K562 (cell line): ENCODE measurements around the gene CNDP2. TPM values are rescaled to one million over a fixed set of nuclear protein-coding genes. Genes with fewer than 3 reads are reported as not detected.

Experiments
- ATAC-seq: fragments of 200-7000 bp; cut with Tn5 transposase; 3 replicates; pipeline ENCODE4 v1.9.1; 2020; ENCODE audit warnings: moderate library complexity
- BruUV-seq: library from RNA; stranded (reverse); fragments of 400-500 nt; replicated peaks from 2 replicates; lab custom pipeline; 2021; lab: Mats Ljungman, UMichigan
- CTCF ChIA-PET: fragments of 300-600 bp; formaldehyde crosslinking; extraction: SDS; loops from one replicate; lab custom pipeline; 2021; ENCODE audit warnings: low intra/inter-chr PET ratio; lab: Yijun Ruan, JAX
- POLR2A ChIA-PET: fragments of 300-600, 350-650 bp; sonication (Branson Sonifier 250); formaldehyde crosslinking; extraction: SDS; loops from one replicate; lab custom pipeline; 2021; ENCODE audit warnings: antibody characterized with exemption, inconsistent platforms; lab: Yijun Ruan, JAX
- DNase-seq, 4 experiments: peaks; one replicate each; pipeline versions ENCODE4 v3.0.0 to v3.0.0-alpha.2; 2011 to 2018; ENCODE audit warnings: low spot score in 3 of 4, mixed read lengths in 3 of 4; ENCODE audit errors: extremely low read depth in 1 of 4
- FAIRE-seq: peaks from 2 replicates; lab custom pipeline; 2011; peaks lifted over from hg19 to GRCh38; lab: Jason Lieb, UNC
- H2AFZ ChIP-seq: 2 replicates; pipeline ENCODE4 v1.6.0; 2011; ENCODE audit warnings: low read depth, low read length, control low read depth, inconsistent platforms
- H3K27ac ChIP-seq: fragments of 200-600 bp; 3 replicates; pipeline ENCODE4 v1.8.0; 2011; ENCODE audit warnings: low read depth, mild to moderate bottlenecking, control low read depth, inconsistent platforms, low read length, moderate library complexity, mixed read lengths; ENCODE audit errors: extremely low read depth
- H3K27me3 ChIP-seq, 2 experiments: fragments of 300-600 bp in 1 of 2; 2 replicates in 1 of 2; 3 replicates in 1 of 2; pipeline versions ENCODE4 v1.6.0 to v1.8.0; 2011; ENCODE audit warnings: inconsistent platforms in 2 of 2, low read length in 2 of 2, mild to moderate bottlenecking in 1 of 2, mixed read lengths in 1 of 2, moderate library complexity in 1 of 2; ENCODE audit not compliant: control insufficient read depth in 2 of 2, insufficient read depth in 2 of 2
- H3K36me3 ChIP-seq: fragments of 300-600 bp; 3 replicates; pipeline ENCODE4 v1.8.0; 2011; ENCODE audit warnings: mild to moderate bottlenecking, low read length, inconsistent platforms; ENCODE audit not compliant: control insufficient read depth, insufficient read depth
- H3K4me1 ChIP-seq, 2 experiments: fragments of 200-600 bp in 1 of 2; replicated peaks in 1 of 2; 2 replicates in 1 of 2; 3 replicates in 1 of 2; pipeline versions ENCODE4 v1.5.1 to v1.8.0; 2011; ENCODE audit warnings: inconsistent platforms in 2 of 2, low read length in 2 of 2, mild to moderate bottlenecking in 1 of 2, mixed read lengths in 1 of 2, moderate library complexity in 1 of 2; ENCODE audit not compliant: control insufficient read depth in 2 of 2, insufficient read depth in 2 of 2
- H3K4me2 ChIP-seq: 2 replicates; pipeline ENCODE4 v1.6.1; 2011; ENCODE audit warnings: low read length, control low read depth, inconsistent platforms, mixed read lengths; ENCODE audit not compliant: insufficient read depth
- H3K4me3 ChIP-seq: fragments of 200-600 bp; sonication (generic), shearing (Covaris generic); 2 replicates; pipeline ENCODE4 v1.5.1; 2016; ENCODE audit warnings: control low read depth, inconsistent platforms
- H3K79me2 ChIP-seq: fragments of 200-600 bp; 3 replicates; pipeline ENCODE4 v1.8.0; 2011; ENCODE audit warnings: low read length, inconsistent platforms; ENCODE audit not compliant: control insufficient read depth, insufficient read depth
- H3K9ac ChIP-seq, 2 experiments: 2 replicates each; pipeline versions ENCODE4 v1.6.0 to v1.6.1; 2011; ENCODE audit warnings: low read depth in 2 of 2, low read length in 2 of 2, control low read depth in 1 of 2, inconsistent platforms in 1 of 2, mild to moderate bottlenecking in 1 of 2, mixed read lengths in 1 of 2; ENCODE audit not compliant: insufficient read depth in 1 of 2
- H3K9me1 ChIP-seq: one replicate; pipeline ENCODE4 v1.6.0; 2011; ENCODE audit warnings: inconsistent platforms, mild to moderate bottlenecking, low read length, moderate library complexity; ENCODE audit not compliant: control insufficient read depth, insufficient read depth
- H3K9me3 ChIP-seq: replicated peaks from 2 replicates; pipeline ENCODE4 v1.5.1; 2011; ENCODE audit warnings: low read depth, low read length, inconsistent platforms; ENCODE audit not compliant: control insufficient read depth, insufficient read depth
- H4K20me1 ChIP-seq: replicated peaks from 2 replicates; pipeline ENCODE4 v1.6.1; 2011; ENCODE audit warnings: low read length, inconsistent platforms, mixed read lengths; ENCODE audit not compliant: control insufficient read depth, insufficient read depth
- KDM4B ChIP-seq, 2 experiments: fragments of 450-650 bp in 1 of 2; sonication (generic) in 1 of 2; IDR thresholded peaks; 2 replicates each; pipeline ENCODE4 v1.6.1; 2016 to 2017; ENCODE audit warnings: borderline replicate concordance in 2 of 2, antibody characterized with exemption in 1 of 2, low read depth in 1 of 2, mild to moderate bottlenecking in 1 of 2
- KDM5B ChIP-seq: fragments of 200-600 bp; sonication (generic); IDR thresholded peaks from 2 replicates; pipeline ENCODE4 v1.6.1; 2012; ENCODE audit warnings: low read depth, mild to moderate bottlenecking, moderate library complexity, low read length, control low read depth, inconsistent platforms; ENCODE audit not compliant: insufficient replicate concordance
- NR4A1 ChIP-seq, 2 experiments: fragments of 250-450 bp in 1 of 2; fragments of 450-650 bp in 1 of 2; sonication (Bioruptor Pico) in 1 of 2; IDR thresholded peaks; 2 replicates each; pipeline versions ENCODE4 v1.4.0 to v1.6.1; 2016 to 2020; ENCODE audit warnings: mild to moderate bottlenecking in 2 of 2, missing compliant biosample characterization in 1 of 2, missing genetic modification characterization in 1 of 2, moderate library complexity in 1 of 2
- SLC30A9 ChIP-seq: fragments of 250-450 bp; sonication (Bioruptor Pico); IDR thresholded peaks from 2 replicates; pipeline ENCODE4 v1.8.0; 2022; ENCODE audit warnings: mild to moderate bottlenecking, moderate library complexity
- WGBS: fragments of 100-300 bp; shearing (Covaris generic); methylation state at CpG from one replicate; pipeline ENCODE4 v1.1.6; 2016; ENCODE audit warnings: low coverage, mixed read lengths; ENCODE audit not compliant: insufficient coverage; ENCODE audit errors: missing lambda C conversion rate; 5-methylcytosine and 5-hydroxymethylcytosine counted together
- in situ Hi-C: fragments of 300-500 bp; cut with MboI; formaldehyde crosslinking; loops from 4 replicates; pipeline ENCODE4 v1.15.0; 2018; ENCODE audit warnings: inconsistent platforms, mixed read lengths
- intact Hi-C: fragments of 100-400 bp; cut with micrococcal nuclease; formaldehyde crosslinking; loops from 2 replicates; pipeline ENCODE4 v1.14.2; 2022
- polyA plus RNA-seq, 8 experiments: library from polyadenylated mRNA; depleted of rRNA in 4 of 8; stranded (reverse) in 5 of 8; unstranded in 3 of 8; fragments of >200 nt; fragmentation: Nextera tagmentation in 2 of 8; fragmentation: Illumina TruSeq in 1 of 8; extraction: Ambion mirVana in 2 of 8; extraction: Trizol in 1 of 8; gene quantifications; 2 replicates each; pipeline versions ENCODE4 v1.2.1 to v1.2.3, GENCODE V29; 2011 to 2014; ENCODE audit warnings: inconsistent platforms in 1 of 8, missing spikeins in 1 of 8
- total RNA-seq, 7 experiments: library from RNA; depleted of rRNA in 6 of 7; stranded (reverse); fragments of >200 nt in 6 of 7; fragmentation: Illumina TruSeq in 2 of 7; extraction: Trizol in 2 of 7; gene quantifications; 2 replicates each; pipeline versions ENCODE4 v1.2.1 to v1.2.3, GENCODE V29; 2011 to 2021; ENCODE audit warnings: low replicate concordance in 1 of 7
- TF ChIP-seq, protein P1 (sequence below), 2 experiments: fragments of 450-650 bp; conservative IDR thresholded peaks; 2 replicates each; pipeline ENCODE4 v1.6.1; 2017; ENCODE audit warnings: mild to moderate bottlenecking in 2 of 2, moderate library complexity in 2 of 2
- TF ChIP-seq, protein P2 (sequence below): sonication (generic); formaldehyde crosslinking; IDR thresholded peaks from 2 replicates; pipeline ENCODE4 v1.8.0; 2022; ENCODE audit warnings: missing genetic modification reagents, mild to moderate bottlenecking, moderate library complexity, borderline replicate concordance

The CNDP2 gene
- total and polyA plus RNA-seq, 9 of the 15 experiments (the other 6 are each of a cell fraction or from before 2014, with no cell fraction given), result 34.1 to 128 (median 53.8) TPM

- TF ChIP-seq, protein P1, sequence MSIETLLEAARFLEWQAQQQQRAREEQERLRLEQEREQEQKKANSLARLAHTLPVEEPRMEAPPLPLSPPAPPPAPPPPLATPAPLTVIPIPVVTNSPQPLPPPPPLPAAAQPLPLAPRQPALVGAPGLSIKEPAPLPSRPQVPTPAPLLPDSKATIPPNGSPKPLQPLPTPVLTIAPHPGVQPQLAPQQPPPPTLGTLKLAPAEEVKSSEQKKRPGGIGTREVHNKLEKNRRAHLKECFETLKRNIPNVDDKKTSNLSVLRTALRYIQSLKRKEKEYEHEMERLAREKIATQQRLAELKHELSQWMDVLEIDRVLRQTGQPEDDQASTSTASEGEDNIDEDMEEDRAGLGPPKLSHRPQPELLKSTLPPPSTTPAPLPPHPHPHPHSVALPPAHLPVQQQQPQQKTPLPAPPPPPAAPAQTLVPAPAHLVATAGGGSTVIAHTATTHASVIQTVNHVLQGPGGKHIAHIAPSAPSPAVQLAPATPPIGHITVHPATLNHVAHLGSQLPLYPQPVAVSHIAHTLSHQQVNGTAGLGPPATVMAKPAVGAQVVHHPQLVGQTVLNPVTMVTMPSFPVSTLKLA (conservative IDR thresholded peaks at IDR 0.05), result no peak
Measured at GRCh38 chr18:74539289-74539688, 43.1 kb downstream of the CNDP2 start (continued).

DNA sequence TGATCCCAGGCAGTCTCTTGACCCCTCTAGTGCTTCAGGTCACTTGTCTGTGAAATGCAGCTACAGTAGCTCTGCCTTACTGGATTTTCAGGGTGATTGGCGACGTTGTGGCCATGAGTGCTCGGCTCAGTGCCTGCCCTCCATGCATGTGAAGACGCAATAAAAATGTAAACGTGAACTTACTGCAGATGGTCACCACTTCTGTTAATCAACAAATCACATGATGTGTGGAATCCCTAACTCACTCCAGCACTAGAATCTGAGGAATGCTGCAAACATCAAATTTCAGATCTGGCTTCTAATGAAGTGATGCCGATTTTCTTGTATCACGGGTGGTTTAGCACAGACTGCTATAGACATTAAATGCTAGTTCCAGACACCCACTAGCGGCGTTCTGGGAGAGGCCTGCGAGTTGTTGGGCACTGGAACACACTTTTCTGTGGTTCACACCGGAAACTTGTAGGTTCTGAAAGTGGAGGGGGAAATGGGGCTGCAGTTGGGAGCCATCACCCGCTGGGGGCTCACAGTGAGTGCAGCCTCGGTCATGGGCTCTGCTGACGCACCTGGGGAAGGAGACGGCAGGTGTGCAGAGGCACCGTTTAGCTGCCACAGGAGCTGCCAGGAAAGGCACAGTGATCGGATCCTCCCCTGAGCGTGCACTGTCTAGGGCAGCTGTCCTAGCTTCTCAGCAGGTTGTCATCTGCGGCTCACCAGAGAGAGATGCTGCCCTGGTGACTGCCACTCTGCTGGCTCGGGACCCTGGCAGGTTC lies 44.7 kb downstream of the CNDP2 start:
- H3K27ac ChIP-seq, result no peak overlapping the region
- BruUV-seq, result no TSS peak

More for the DNA sequence above, 44.7 kb downstream of the CNDP2 start:
- H3K27me3 ChIP-seq, result peaks cover 6 to 41% of the 10 kb centered on the region in 2 experiments; a peak in 4 of 5 replicates
- TF ChIP-seq NR4A1 (CRISPR knock-in tag; IDR thresholded peaks at IDR 0.05) (no peak), NR4A1 (tag; IDR thresholded peaks at IDR 0.05) (no peak), SLC30A9 (no peak), KDM5B (no peak), KDM4B (IDR thresholded peaks at IDR 0.05; ENCODE audit: borderline replicate concordance in 2 of 2, low read depth in 1 of 2) (no peak)
- TF ChIP-seq, protein P2, sequence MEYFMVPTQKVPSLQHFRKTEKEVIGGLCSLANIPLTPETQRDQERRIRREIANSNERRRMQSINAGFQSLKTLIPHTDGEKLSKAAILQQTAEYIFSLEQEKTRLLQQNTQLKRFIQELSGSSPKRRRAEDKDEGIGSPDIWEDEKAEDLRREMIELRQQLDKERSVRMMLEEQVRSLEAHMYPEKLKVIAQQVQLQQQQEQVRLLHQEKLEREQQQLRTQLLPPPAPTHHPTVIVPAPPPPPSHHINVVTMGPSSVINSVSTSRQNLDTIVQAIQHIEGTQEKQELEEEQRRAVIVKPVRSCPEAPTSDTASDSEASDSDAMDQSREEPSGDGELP (CRISPR knock-in tag), result no peak
- TF ChIP-seq, all 486 proteins: peak for 0
- Histone ChIP-seq H4K20me1 (no peaks in the 10 kb centered on the region), H3K9me1 (no peaks in the 10 kb centered on the region), H3K9me3 (no peaks in the 10 kb centered on the region), H2AFZ (no peak overlapping the region), H3K4me1 (no peaks in the 10 kb centered on the region), H3K79me2 (no peaks in the 10 kb centered on the region), H3K4me2 (no peak overlapping the region), H3K36me3 (no peaks in the 10 kb centered on the region), H3K4me3 (no peak overlapping the region), H3K9ac (no peak overlapping the region; a peak in 1 of 4 replicates)
- in situ Hi-C loops (no loop called here), intact Hi-C loops (no loop called here)
- CTCF ChIA-PET, result no interaction called here
- no peak for DNase-seq
- no peak for ATAC-seq
- POLR2A ChIA-PET, result no interaction called here
- 0% methylated on average over 17 of the region's 20 CpGs for WGBS
- FAIRE-seq, result no peak
